Measurements from ENCODE around the gene KRTAP2-4. TPM values are rescaled to one million over a fixed set of nuclear protein-coding genes. Genes with fewer than 3 reads are reported as not detected.
"Not testable (repeated sequence)": the region's sequence is repeated elsewhere in the genome, so short reads cannot be mapped to it uniquely, and the experiment has no call there.

The KRTAP2-4 gene, protein sequence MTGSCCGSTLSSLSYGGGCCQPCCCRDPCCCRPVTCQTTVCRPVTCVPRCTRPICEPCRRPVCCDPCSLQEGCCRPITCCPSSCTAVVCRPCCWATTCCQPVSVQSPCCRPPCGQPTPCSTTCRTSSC
- polyA plus RNA-seq (2012; ENCODE audit: insufficient read depth, insufficient read length, low read depth), result not detected

DNA sequence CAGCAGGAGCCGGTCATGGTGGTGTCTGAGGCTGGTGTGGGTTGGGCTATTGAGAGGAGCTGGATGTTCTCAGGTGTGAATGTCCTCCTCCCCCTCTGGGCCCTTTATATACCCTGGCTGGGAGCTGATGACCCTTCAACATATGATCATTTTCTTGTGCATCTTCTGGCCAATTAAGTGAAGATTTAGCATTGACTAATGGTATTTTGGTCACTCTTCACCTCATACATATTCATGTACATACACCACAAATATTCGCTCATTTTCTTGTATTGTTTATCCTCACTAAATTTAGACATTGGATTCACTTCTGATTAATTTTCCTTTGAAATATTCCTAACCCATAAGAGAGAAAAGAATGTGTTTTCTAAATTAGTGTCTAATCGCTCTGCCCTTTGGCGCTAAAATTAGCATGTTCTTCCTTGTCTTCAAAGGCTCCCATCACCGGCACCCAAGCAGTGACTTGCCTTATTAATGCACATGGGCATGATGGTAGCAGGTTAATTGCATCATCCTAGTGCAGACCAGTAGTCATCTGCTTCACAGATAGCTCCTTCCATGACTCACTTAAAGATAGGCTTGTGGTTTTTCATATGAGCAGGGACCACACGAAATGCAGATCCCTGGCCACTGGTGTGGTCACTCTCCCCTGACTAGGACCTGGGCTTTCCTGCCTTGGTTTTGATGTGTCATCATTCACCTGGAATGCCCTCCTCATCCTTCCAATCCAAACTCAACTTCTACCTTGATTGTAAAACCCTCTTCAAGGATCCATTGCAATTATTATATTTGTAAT, at the start of gene KRTAP2-4:
TSS of gene KRTAP2-4 (minus strand) at position 51 of the 796 bp plus-strand sequence. CDS start at position 17, 34 bp downstream.
- TF ChIP-seq, protein P1, sequence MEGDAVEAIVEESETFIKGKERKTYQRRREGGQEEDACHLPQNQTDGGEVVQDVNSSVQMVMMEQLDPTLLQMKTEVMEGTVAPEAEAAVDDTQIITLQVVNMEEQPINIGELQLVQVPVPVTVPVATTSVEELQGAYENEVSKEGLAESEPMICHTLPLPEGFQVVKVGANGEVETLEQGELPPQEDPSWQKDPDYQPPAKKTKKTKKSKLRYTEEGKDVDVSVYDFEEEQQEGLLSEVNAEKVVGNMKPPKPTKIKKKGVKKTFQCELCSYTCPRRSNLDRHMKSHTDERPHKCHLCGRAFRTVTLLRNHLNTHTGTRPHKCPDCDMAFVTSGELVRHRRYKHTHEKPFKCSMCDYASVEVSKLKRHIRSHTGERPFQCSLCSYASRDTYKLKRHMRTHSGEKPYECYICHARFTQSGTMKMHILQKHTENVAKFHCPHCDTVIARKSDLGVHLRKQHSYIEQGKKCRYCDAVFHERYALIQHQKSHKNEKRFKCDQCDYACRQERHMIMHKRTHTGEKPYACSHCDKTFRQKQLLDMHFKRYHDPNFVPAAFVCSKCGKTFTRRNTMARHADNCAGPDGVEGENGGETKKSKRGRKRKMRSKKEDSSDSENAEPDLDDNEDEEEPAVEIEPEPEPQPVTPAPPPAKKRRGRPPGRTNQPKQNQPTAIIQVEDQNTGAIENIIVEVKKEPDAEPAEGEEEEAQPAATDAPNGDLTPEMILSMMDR (IDR thresholded peaks at IDR 0.05; ENCODE audit: low read depth, low read length), result no peak
- Histone ChIP-seq H3K9me3 (no peaks in the 10 kb centered on the region), H3K4me1 (no peaks in the 10 kb centered on the region), H3K4me3 (ENCODE audit: low read depth, low read length) (no peak within 1 kb of the TSS), H3K36me3 (no peaks in the 10 kb centered on the region), H3K27me3 (no peaks in the 10 kb centered on the region; the same call in 1 of the 2 replicates)
- DNase-seq, result no peak

DNA sequence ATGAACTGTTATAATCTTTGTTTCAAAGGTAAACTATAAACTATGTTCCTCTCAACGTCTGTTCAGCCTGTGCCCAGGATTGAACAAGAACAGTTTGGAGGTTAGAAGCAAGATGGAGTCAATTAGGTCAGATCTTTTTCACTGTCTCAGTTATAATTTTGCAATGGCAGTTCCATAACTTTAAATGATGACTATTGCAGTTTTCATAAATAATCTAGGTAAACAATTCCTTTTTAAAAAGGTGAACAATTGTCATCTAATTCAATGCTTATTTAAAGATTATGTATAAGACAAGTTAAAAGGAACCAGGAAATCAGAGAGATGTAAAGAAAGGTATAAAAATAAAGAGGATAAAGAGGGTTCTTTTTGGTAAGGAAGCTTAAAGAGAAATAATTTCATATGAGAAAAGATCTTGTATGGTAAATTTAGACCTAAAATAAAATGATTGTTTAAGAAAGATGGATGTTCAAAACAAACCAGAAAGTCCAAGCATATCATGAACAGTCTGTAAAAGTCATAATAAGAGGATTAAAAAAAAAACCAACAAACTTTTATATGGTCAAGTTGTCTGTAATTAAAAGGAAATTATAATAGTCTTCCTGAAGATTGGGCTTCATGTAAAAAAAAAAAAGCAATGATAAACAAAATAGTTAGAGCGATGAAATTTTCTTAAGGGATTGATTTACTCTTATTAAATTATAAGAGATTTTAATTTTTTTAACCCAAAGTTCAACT, 45.6 kb upstream of the KRTAP2-4 start:
- DNase-seq, result no peak
- no peak overlapping the region for H3K4me3 ChIP-seq (ENCODE audit: low read depth, low read length)
- H3K4me1 ChIP-seq, result no peaks in the 10 kb centered on the region
- no peaks in the 10 kb centered on the region for H3K36me3 ChIP-seq
- no peaks in the 10 kb centered on the region for H3K9me3 ChIP-seq
- peaks cover 3% of the 10 kb centered on the region; the same call in 1 of the 2 replicates for H3K27me3 ChIP-seq
- TF ChIP-seq, protein P1 (IDR thresholded peaks at IDR 0.05; ENCODE audit: low read depth, low read length), result no peak

DNA sequence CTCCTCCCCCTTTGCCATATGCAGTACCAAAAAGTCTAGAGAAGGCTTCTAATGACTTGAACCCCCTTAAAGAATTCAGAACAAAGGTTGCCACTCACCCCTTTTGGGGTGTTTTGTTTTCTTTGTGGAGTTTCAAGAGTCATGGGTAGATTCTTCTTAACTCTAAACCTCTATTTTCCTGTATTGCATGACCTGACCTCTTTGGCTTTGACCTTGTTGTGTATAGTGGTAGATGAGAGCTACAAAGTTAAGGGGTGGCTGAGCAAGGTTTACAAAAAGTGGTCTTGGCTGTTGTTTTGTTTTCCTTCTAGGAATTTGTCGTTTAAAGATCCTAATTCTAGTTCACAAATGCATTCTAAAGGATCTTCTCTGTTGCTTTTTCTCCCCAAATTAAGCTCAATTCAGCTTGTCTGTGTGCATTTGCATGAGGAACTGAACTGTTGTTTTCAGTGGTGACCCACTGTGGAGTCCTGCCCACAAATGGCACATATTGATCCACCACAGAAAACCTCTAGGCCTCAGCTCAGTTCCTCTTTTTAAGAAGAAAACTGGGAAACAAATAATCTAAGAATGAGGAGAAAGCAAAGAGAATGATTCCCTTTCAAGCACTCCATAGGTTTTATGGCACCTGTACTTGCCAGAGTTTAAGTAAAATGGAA, 43.2 kb upstream of the KRTAP2-4 start:
- not testable (repeated sequence) for H3K4me1 ChIP-seq; H3K27me3 ChIP-seq; DNase-seq; H3K36me3 ChIP-seq; H3K4me3 ChIP-seq (ENCODE audit: low read depth, low read length); H3K9me3 ChIP-seq

DNA sequence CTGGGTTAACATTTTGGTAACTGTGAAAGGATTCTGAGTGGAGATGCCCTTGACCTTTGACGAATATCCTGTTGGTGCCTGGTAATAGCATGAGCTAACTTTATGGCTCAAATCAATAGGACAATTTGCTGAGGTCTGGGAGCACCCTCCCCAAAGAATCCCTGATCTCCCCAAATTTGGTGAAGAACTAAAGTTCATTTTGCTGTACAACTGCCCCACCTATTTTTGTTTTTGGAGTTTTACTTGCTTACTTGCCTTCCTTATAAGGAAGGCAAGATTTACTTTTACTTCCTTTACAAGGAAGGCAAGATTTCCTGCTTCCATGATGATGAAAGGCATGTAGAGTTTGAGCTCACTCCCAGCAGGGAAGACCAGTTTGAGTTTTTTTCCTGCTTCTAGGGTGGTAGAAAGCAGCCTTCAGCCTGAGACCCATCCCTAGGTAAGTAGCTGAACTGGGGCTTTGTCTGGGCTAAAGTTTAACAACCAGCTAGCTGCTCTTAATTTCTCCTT, 42.3 kb upstream of the KRTAP2-4 start:
- Histone ChIP-seq H3K9me3 (no peaks in the 10 kb centered on the region), H3K4me3 (ENCODE audit: low read depth, low read length) (no peak overlapping the region), H3K4me1 (no peaks in the 10 kb centered on the region), H3K27me3 (peaks cover 3% of the 10 kb centered on the region; the same call in 1 of the 2 replicates), H3K36me3 (no peaks in the 10 kb centered on the region)
- TF ChIP-seq, protein P1 (IDR thresholded peaks at IDR 0.05; ENCODE audit: low read depth, low read length), result no peak
- DNase-seq, result no peak

DNA sequence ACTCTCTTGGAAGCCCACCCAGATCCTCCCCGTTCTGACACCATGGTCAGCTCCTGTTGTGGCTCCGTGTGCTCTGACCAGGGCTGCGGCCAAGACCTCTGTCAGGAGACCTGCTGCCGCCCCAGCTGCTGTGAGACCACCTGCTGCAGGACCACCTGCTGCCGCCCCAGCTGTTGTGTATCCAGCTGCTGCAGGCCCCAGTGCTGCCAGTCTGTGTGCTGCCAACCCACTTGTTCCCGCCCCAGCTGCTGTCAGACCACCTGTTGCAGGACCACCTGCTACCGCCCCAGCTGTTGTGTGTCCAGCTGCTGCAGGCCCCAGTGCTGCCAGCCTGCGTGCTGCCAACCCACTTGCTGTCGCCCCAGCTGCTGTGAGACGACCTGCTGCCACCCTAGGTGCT, 39.7 kb upstream of the KRTAP2-4 start, which contains the start of gene KRTAP4-9:
TSS of gene KRTAP4-9 (plus strand) at position 43 of the 400 bp plus-strand sequence. CDS start at position 43, 0 bp downstream.
- not testable (repeated sequence) for H3K9me3 ChIP-seq; H3K27me3 ChIP-seq; DNase-seq; H3K4me3 ChIP-seq (ENCODE audit: low read depth, low read length); H3K4me1 ChIP-seq; H3K36me3 ChIP-seq

DNA sequence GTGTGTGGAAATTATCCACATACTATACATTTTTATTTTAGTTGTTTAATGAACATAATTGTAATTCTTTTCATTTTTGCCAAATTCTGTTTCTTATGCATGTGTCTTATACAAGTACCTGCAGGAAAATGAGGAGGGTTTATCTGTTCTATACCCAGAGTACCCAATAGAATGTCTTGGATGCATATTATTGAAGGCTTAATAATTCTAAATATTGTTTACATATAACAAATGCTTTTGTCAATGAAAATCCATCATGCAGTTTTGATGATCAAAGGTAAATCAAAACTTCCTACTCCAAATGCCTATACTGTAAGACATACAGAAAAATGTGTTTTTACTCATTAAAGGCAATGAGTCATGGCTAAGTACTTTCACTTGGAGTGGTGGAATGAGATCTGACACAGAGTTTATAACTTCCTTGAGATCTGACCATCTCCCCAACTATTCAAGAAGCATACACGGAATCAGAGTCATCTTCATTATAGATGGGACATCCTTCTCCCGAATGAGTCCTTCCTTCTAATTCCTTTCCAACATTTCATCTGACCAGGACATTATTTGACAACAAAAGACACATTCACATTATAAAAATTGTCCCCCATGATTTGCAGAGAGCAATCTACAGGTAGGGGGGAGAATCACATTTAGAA, 38.8 kb upstream of the KRTAP2-4 start:
- H3K27me3 ChIP-seq; H3K4me1 ChIP-seq; DNase-seq; H3K36me3 ChIP-seq; H3K4me3 ChIP-seq (ENCODE audit: low read depth, low read length); H3K9me3 ChIP-seq: not testable (repeated sequence)

DNA sequence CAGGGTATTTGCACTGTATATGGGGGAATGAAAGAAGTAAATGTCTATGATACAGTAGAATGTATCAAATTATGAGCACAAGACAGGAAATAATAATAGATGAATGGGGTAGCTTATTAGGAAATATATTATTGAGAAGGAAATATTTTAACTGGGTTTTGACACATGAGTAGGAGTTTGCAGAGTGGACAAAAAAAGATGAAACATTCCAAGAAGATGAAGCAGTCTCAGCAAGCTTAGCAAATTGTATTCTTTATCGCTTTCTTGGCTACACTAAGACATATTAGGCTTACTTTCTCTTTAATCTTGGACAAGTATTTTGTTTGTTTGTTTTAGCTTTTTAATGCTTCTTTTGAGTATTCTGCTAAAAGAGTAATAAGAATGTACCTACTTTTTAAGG, 38.2 kb upstream of the KRTAP2-4 start:
- H3K4me1 ChIP-seq, result no peaks in the 10 kb centered on the region
- TF ChIP-seq, protein P1 (IDR thresholded peaks at IDR 0.05; ENCODE audit: low read depth, low read length), result no peak
- DNase-seq, result no peak
- H3K9me3 ChIP-seq, result no peaks in the 10 kb centered on the region
- H3K36me3 ChIP-seq, result no peaks in the 10 kb centered on the region
- H3K4me3 ChIP-seq (ENCODE audit: low read depth, low read length), result no peak overlapping the region
- peaks cover 3% of the 10 kb centered on the region; the same call in 1 of the 2 replicates for H3K27me3 ChIP-seq
